ENCODE measurements around the gene RAB37.

- TF ChIP-seq CREB5 (CRISPR knock-in tag; IDR thresholded peaks at IDR 0.05; ENCODE audit: low read depth), result no peak
- TF ChIP-seq ZFP3 (CRISPR knock-in tag; IDR thresholded peaks at IDR 0.05), result no peak
- no peak for TF ChIP-seq PPARA (CRISPR knock-in tag; IDR thresholded peaks at IDR 0.05; ENCODE audit: borderline replicate concordance)
- TF ChIP-seq ZNF70 (CRISPR knock-in tag; IDR thresholded peaks at IDR 0.05), result no peak
- TF ChIP-seq TSHZ2 (CRISPR knock-in tag; IDR thresholded peaks at IDR 0.05), result no peak
- TF ChIP-seq CSRNP3 (CRISPR knock-in tag; IDR thresholded peaks at IDR 0.05), result no peak
- no peak for TF ChIP-seq GLIS3 (CRISPR knock-in tag; IDR thresholded peaks at IDR 0.05)
- TF ChIP-seq BACH2 (CRISPR knock-in tag; IDR thresholded peaks at IDR 0.05; ENCODE audit: borderline replicate concordance), result no peak
- TF ChIP-seq PATZ1 (CRISPR knock-in tag; IDR thresholded peaks at IDR 0.05; ENCODE audit: borderline replicate concordance), result no peak
- TF ChIP-seq RARB (CRISPR knock-in tag; IDR thresholded peaks at IDR 0.05), result no peak
- no peak for TF ChIP-seq ZNF8 (CRISPR knock-in tag; IDR thresholded peaks at IDR 0.05)
Measured at GRCh38 chr17:74759243-74759801, 22.3 kb downstream of the RAB37 start.
